GM18873 (cell line): ENCODE measurements around the gene TRNT1.

ENCODE experiments used
- ATAC-seq: cut with Tn5 transposase; IDR thresholded peaks from one replicate; pipeline ENCODE4 v1.9.1; 2021; ENCODE audit warnings: mild to moderate bottlenecking, moderate library complexity, moderate number of reproducible peaks; ENCODE audit not compliant: unreplicated experiment, low FRiP score

The TRNT1 gene

GRCh38 chr3:3177861-3178497, 51.2 kb downstream of the TRNT1 start:
- no peak for ATAC-seq

GRCh38 chr3:3178498-3179328, 52.0 kb downstream of the TRNT1 start:
- ATAC-seq, result no peak

- peak; percentile 98 for ATAC-seq
Observed at GRCh38 chr3:3179407-3180094, 52.8 kb downstream of the TRNT1 start, which contains the start of gene CRBN. TSS of gene CRBN (minus strand) at chr3:3179691. CDS start at chr3:3179687, 4 bp downstream.

- no peak for ATAC-seq
Observed at GRCh38 chr3:3180456-3180855, 53.7 kb downstream of the TRNT1 start.

- no peak for ATAC-seq
Observed at GRCh38 chr3:3184876-3185275, 58.1 kb downstream of the TRNT1 start.

GRCh38 chr3:3189102-3189727, 62.5 kb downstream of the TRNT1 start:
- no peak for ATAC-seq

- no peak for ATAC-seq
Observed at GRCh38 chr3:3189961-3190360, 63.2 kb downstream of the TRNT1 start.

GRCh38 chr3:3191675-3192285, 65.0 kb downstream of the TRNT1 start:
- ATAC-seq, result no peak

GRCh38 chr3:3192286-3192675, 65.5 kb downstream of the TRNT1 start:
- no peak for ATAC-seq

GRCh38 chr3:3194861-3195260, 68.1 kb downstream of the TRNT1 start:
- ATAC-seq, result no peak

GRCh38 chr3:3196148-3196861, 69.6 kb downstream of the TRNT1 start:
- ATAC-seq, result no peak
